Keratinocyte (primary cell): Measurements from ENCODE around the gene EVI5L. TPM values are rescaled to one million over a fixed set of nuclear protein-coding genes. Genes with fewer than 3 reads are reported as not detected.

Source experiments
- DNase-seq: peaks from one replicate; pipeline ENCODE4 v3.0.0-alpha.2; 2011; ENCODE audit warnings: low read depth, missing footprints, low spot score
- FAIRE-seq: peaks from 2 replicates; lab custom pipeline; 2011; peaks lifted over from hg19 to GRCh38; lab: Jason Lieb, UNC
- H2AFZ ChIP-seq: 2 replicates; pipeline ENCODE4 v1.6.0; 2012; ENCODE audit warnings: low read length, control low read depth, inconsistent platforms; ENCODE audit not compliant: control insufficient read depth
- H3K27ac ChIP-seq: 2 replicates; pipeline ENCODE4 v1.5.1; 2011; ENCODE audit warnings: low read length; ENCODE audit not compliant: control insufficient read depth, insufficient read depth
- H3K27me3 ChIP-seq: 3 replicates; pipeline ENCODE4 v1.6.0; 2011; ENCODE audit warnings: low read length; ENCODE audit not compliant: control insufficient read depth, insufficient read depth; ENCODE audit errors: extremely low read depth
- H3K36me3 ChIP-seq, 2 experiments: 2 replicates in 1 of 2; 3 replicates in 1 of 2; pipeline ENCODE4 v1.5.1; 2011; ENCODE audit warnings: low read length in 2 of 2, mild to moderate bottlenecking in 1 of 2; ENCODE audit not compliant: control insufficient read depth in 2 of 2, insufficient read depth in 2 of 2; ENCODE audit errors: extremely low read depth in 1 of 2
- H3K4me1 ChIP-seq: 3 replicates; pipeline ENCODE4 v1.5.1; 2011; ENCODE audit warnings: low read length; ENCODE audit not compliant: control insufficient read depth, insufficient read depth; ENCODE audit errors: extremely low read depth
- H3K4me2 ChIP-seq: 3 replicates; pipeline ENCODE4 v1.6.0; 2011; ENCODE audit warnings: low read depth, low read length; ENCODE audit not compliant: control insufficient read depth, insufficient read depth; ENCODE audit errors: extremely low read depth
- H3K4me3 ChIP-seq, 3 experiments: fragments of 200-600 bp in 1 of 3; sonication (generic) in 1 of 3; 2 replicates in 2 of 3; 3 replicates in 1 of 3; pipeline ENCODE4 v1.5.1; 2011 to 2016; ENCODE audit warnings: low read length in 3 of 3, mild to moderate bottlenecking in 3 of 3, control low read depth in 2 of 3, inconsistent platforms in 1 of 3, low read depth in 1 of 3, mixed read lengths in 1 of 3, mixed run types in 1 of 3, moderate library complexity in 1 of 3; ENCODE audit not compliant: control insufficient read depth in 2 of 3, insufficient read depth in 2 of 3; ENCODE audit errors: extremely low read depth in 1 of 3
- H3K79me2 ChIP-seq: 2 replicates; pipeline ENCODE4 v1.6.0; 2012; ENCODE audit warnings: low read length; ENCODE audit not compliant: control insufficient read depth, insufficient read depth
- H3K9ac ChIP-seq: 3 replicates; pipeline ENCODE4 v1.6.0; 2011; ENCODE audit warnings: low read length; ENCODE audit not compliant: control insufficient read depth, insufficient read depth; ENCODE audit errors: extremely low read depth
- H3K9me1 ChIP-seq: 3 replicates; pipeline ENCODE4 v1.6.0; 2011; ENCODE audit warnings: low read length; ENCODE audit not compliant: control insufficient read depth, insufficient read depth; ENCODE audit errors: extremely low read depth
- H3K9me3 ChIP-seq: 2 replicates; pipeline ENCODE4 v1.5.1; 2012; ENCODE audit warnings: low read depth, low read length; ENCODE audit not compliant: control insufficient read depth
- H4K20me1 ChIP-seq: 3 replicates; pipeline ENCODE4 v1.6.0; 2011; ENCODE audit warnings: low read length; ENCODE audit not compliant: control insufficient read depth, insufficient read depth; ENCODE audit errors: extremely low read depth
- EZH2 ChIP-seq: IDR thresholded peaks from one replicate; pipeline ENCODE4 v1.6.1; 2012; ENCODE audit warnings: inconsistent platforms, mild to moderate bottlenecking, low read length, moderate library complexity
- dilution Hi-C: fragments of 300-500 bp; cut with MboI; formaldehyde crosslinking; loops from one replicate; pipeline ENCODE4 v1.7.0; 2020; ENCODE audit warnings: low sequenced_read_pairs; ENCODE audit not compliant: extremely low pct_ligation_motif_present
- polyA plus RNA-seq, 5 experiments: library from polyadenylated mRNA; depleted of rRNA in 3 of 5; stranded (reverse) in 3 of 5; stranded (forward) in 1 of 5; unstranded in 1 of 5; fragments of >200 nt; gene quantifications; 1 replicate in 1 of 5; 2 replicates in 3 of 5; 3 replicates in 1 of 5; pipeline versions ENCODE4 v1.2.1 to v1.2.3, GENCODE V29; 2011 to 2012; ENCODE audit warnings: missing spikeins in 2 of 5, low read depth in 1 of 5, low replicate concordance in 1 of 5
- TF ChIP-seq, protein P1 (sequence below), 3 experiments: IDR thresholded peaks in 1 of 3; conservative IDR thresholded peaks in 1 of 3; optimal IDR thresholded peaks in 1 of 3; 2 replicates in 2 of 3; 3 replicates in 1 of 3; pipeline versions ENCODE3 to v1.5.1; 2011; ENCODE audit warnings: low read length in 3 of 3, mild to moderate bottlenecking in 3 of 3, moderate library complexity in 2 of 3, control low read depth in 1 of 3, inconsistent platforms in 1 of 3; ENCODE audit not compliant: insufficient read depth in 2 of 3; ENCODE audit errors: extremely low read depth in 1 of 3

The EVI5L gene
- polyA plus RNA-seq, 1 donor (not counting 4 experiments of a cell fraction or from before 2014, with no cell fraction given) = 7.5 TPM

DNA sequence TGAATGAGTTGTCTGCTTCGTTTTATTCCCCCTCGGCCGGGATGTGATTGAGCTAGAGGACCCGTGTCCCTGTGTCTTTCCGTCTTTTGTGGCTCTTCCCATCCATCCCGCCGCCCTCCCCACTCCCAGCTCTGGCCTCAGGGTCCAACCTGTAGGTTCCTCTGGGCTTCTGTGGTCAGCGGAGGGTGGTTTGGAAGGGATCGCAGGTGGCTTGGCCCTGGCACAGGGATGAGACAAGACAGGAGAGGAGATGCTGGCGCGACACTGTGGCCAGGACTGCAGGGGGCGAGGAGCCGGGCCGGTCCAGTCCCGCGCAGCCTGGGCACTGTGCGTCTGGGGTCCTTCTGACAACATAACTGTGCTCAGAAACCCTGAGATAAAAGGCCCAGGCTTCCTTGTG, 2.0 kb downstream of the EVI5L start:
- TF ChIP-seq EZH2 = no peak
- TF ChIP-seq, protein P1, sequence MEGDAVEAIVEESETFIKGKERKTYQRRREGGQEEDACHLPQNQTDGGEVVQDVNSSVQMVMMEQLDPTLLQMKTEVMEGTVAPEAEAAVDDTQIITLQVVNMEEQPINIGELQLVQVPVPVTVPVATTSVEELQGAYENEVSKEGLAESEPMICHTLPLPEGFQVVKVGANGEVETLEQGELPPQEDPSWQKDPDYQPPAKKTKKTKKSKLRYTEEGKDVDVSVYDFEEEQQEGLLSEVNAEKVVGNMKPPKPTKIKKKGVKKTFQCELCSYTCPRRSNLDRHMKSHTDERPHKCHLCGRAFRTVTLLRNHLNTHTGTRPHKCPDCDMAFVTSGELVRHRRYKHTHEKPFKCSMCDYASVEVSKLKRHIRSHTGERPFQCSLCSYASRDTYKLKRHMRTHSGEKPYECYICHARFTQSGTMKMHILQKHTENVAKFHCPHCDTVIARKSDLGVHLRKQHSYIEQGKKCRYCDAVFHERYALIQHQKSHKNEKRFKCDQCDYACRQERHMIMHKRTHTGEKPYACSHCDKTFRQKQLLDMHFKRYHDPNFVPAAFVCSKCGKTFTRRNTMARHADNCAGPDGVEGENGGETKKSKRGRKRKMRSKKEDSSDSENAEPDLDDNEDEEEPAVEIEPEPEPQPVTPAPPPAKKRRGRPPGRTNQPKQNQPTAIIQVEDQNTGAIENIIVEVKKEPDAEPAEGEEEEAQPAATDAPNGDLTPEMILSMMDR (optimal IDR thresholded peaks at IDR 0.05 in 1 of 3, IDR thresholded peaks at IDR 0.05 in 1 of 3, conservative IDR thresholded peaks at IDR 0.05 in 1 of 3; ENCODE audit: extremely low read depth in 1 of 3, insufficient read depth in 2 of 3, low read length in 3 of 3) = no peak
- Histone ChIP-seq H3K79me2 (peaks cover 12% of the 10 kb centered on the region), H3K4me2 (no peak overlapping the region), H3K9ac (no peak overlapping the region), H3K36me3 (no peaks in the 10 kb centered on the region), H3K4me1 (peaks cover 34% of the 10 kb centered on the region), H2AFZ (no peak overlapping the region), H3K9me1 (peaks cover 3% of the 10 kb centered on the region), H3K9me3 (no peaks in the 10 kb centered on the region), H4K20me1 (no peaks in the 10 kb centered on the region), H3K27ac (no peak overlapping the region), H3K4me3 (no peak overlapping the region), H3K27me3 (no peaks in the 10 kb centered on the region)
- DNase-seq (no peak), FAIRE-seq (no peak)
- dilution Hi-C loops = no loop called here

DNA sequence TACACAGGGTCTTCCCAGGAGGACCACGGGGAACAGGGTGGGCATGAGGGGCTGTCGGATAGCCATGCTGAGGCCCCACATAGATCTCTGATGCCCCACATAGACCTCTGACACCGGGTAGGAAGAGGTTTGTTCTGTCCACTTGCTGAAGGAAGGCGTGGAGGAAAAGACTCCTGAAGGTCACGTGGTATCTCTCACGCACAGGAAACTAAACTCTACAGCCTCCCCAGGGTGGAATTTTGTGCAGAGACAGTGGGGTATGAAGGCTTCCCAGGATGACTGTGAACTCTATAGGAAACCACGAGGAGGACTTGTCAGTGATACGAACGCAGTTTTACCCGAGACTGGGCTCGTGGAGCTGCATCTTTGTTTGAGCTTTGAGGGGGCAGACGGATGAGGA, 2.8 kb downstream of the EVI5L start:
- DNase-seq (no peak), FAIRE-seq (no peak)
- H3K79me2 ChIP-seq = peaks cover 12% of the 10 kb centered on the region
- dilution Hi-C loops = no loop called here
- H3K4me1 ChIP-seq = peaks cover 39% of the 10 kb centered on the region
- H3K9me1 ChIP-seq = peaks cover 3% of the 10 kb centered on the region
- H3K4me2 ChIP-seq = peak overlapping the region; percentile 72
- no peaks in the 10 kb centered on the region for H3K36me3 ChIP-seq
- no peak for TF ChIP-seq EZH2
- TF ChIP-seq, protein P1 (optimal IDR thresholded peaks at IDR 0.05 in 1 of 3, IDR thresholded peaks at IDR 0.05 in 1 of 3, conservative IDR thresholded peaks at IDR 0.05 in 1 of 3; ENCODE audit: extremely low read depth in 1 of 3, insufficient read depth in 2 of 3, low read length in 3 of 3) = no peak
- peak overlapping the region; percentile 65 for H2AFZ ChIP-seq
- peak overlapping the region; percentile 86 for H3K9ac ChIP-seq
- H3K27ac ChIP-seq = peak overlapping the region; percentile 99
- no peaks in the 10 kb centered on the region for H4K20me1 ChIP-seq
- H3K9me3 ChIP-seq = no peaks in the 10 kb centered on the region
- no peaks in the 10 kb centered on the region for H3K27me3 ChIP-seq
- H3K4me3 ChIP-seq = peak overlapping the region in 2 of 3 experiments; percentile 31 to 36
